Cardiac muscle cell (in vitro differentiated cells and primary cell): Measurements from ENCODE around the gene GK2. TPM values are rescaled to one million over a fixed set of nuclear protein-coding genes. Genes with fewer than 3 reads are reported as not detected.

Source experiments
- DNase-seq, 2 donors: peaks; one replicate each; pipeline versions ENCODE4 v3.0.0 to v3.0.0-alpha.2; 2010 to 2017; ENCODE audit warnings: low read depth in 1 of 2, low spot score in 1 of 2
- H3K27ac ChIP-seq: fragments of 200-600 bp; sonication (generic); 2 replicates; pipeline ENCODE4 v1.5.1; 2016
- H3K27me3 ChIP-seq: fragments of 200-600 bp; sonication (generic); 2 replicates; pipeline ENCODE4 v1.6.0; 2016; ENCODE audit warnings: control low read depth
- H3K36me3 ChIP-seq: fragments of 200-600 bp; sonication (generic); 2 replicates; pipeline ENCODE4 v1.5.1; 2016; ENCODE audit warnings: control low read depth
- H3K4me1 ChIP-seq: fragments of 200-600 bp; sonication (generic); 2 replicates; pipeline ENCODE4 v1.8.1; 2017; ENCODE audit warnings: low read depth, mild to moderate bottlenecking, mixed run types
- H3K4me3 ChIP-seq: fragments of 200-600 bp; sonication (generic); 2 replicates; pipeline ENCODE4 v1.5.1; 2016; ENCODE audit warnings: mild to moderate bottlenecking
- H3K9me3 ChIP-seq: fragments of 200-600 bp; sonication (generic); 2 replicates; pipeline ENCODE4 v1.5.1; 2017; ENCODE audit warnings: low read depth, mild to moderate bottlenecking, control low read depth
- CTCF ChIP-seq: IDR thresholded peaks from 2 replicates; pipeline ENCODE4 v1.5.1; 2012; ENCODE audit warnings: low read depth, mild to moderate bottlenecking, low read length
- polyA plus RNA-seq: library from polyadenylated mRNA; unstranded; fragments of >200 nt; fragmentation: Nextera tagmentation; extraction: Ambion mirVana; gene quantifications from 2 replicates; pipeline ENCODE4 v1.2.1, GENCODE V29; 2016
- total RNA-seq: library from RNA; depleted of rRNA; stranded (reverse); fragments of >200 nt; gene quantifications from 2 replicates; pipeline ENCODE4 v1.2.3, GENCODE V29; 2016

The GK2 gene
- total and polyA plus RNA-seq, 2 experiments from 2014 or later, result not detected

- H3K4me3 ChIP-seq, result no peak overlapping the region
- no peaks in the 10 kb centered on the region for H3K27me3 ChIP-seq
- peaks cover 7% of the 10 kb centered on the region for H3K4me1 ChIP-seq
- TF ChIP-seq CTCF, result no peak
- H3K9me3 ChIP-seq, result no peaks in the 10 kb centered on the region
- peak in 1 of 2 donors; percentile 32 for DNase-seq
- no peak overlapping the region for H3K27ac ChIP-seq
- H3K36me3 ChIP-seq, result no peaks in the 10 kb centered on the region
Measured at GRCh38 chr4:79442422-79442821, 34.4 kb upstream of the GK2 start.

GRCh38 chr4:79439489-79439888, 31.5 kb upstream of the GK2 start:
- H3K9me3 ChIP-seq, result no peaks in the 10 kb centered on the region
- DNase-seq, result no peak
- no peaks in the 10 kb centered on the region for H3K4me1 ChIP-seq
- H3K27ac ChIP-seq, result no peak overlapping the region
- H3K4me3 ChIP-seq, result no peak overlapping the region
- no peaks in the 10 kb centered on the region for H3K27me3 ChIP-seq
- no peak for TF ChIP-seq CTCF
- no peaks in the 10 kb centered on the region for H3K36me3 ChIP-seq

GRCh38 chr4:79431839-79432238, 23.8 kb upstream of the GK2 start:
- no peak overlapping the region for H3K4me3 ChIP-seq
- no peak for TF ChIP-seq CTCF
- DNase-seq, result no peak
- H3K27me3 ChIP-seq, result no peaks in the 10 kb centered on the region
- H3K27ac ChIP-seq, result no peak overlapping the region
- no peaks in the 10 kb centered on the region for H3K36me3 ChIP-seq
- H3K4me1 ChIP-seq, result no peaks in the 10 kb centered on the region
- H3K9me3 ChIP-seq, result no peaks in the 10 kb centered on the region

GRCh38 chr4:79429113-79429903, 21.3 kb upstream of the GK2 start:
- no peak for TF ChIP-seq CTCF
- DNase-seq, result no peak
- H3K27me3 ChIP-seq, result no peaks in the 10 kb centered on the region
- no peaks in the 10 kb centered on the region for H3K4me1 ChIP-seq
- no peak overlapping the region for H3K27ac ChIP-seq
- H3K4me3 ChIP-seq, result no peak overlapping the region
- H3K9me3 ChIP-seq, result no peaks in the 10 kb centered on the region
- H3K36me3 ChIP-seq, result no peaks in the 10 kb centered on the region

GRCh38 chr4:79426989-79427388, 19.0 kb upstream of the GK2 start:
- H3K36me3 ChIP-seq, result no peaks in the 10 kb centered on the region
- no peaks in the 10 kb centered on the region for H3K9me3 ChIP-seq
- H3K4me3 ChIP-seq, result no peak overlapping the region
- H3K27me3 ChIP-seq, result no peaks in the 10 kb centered on the region
- DNase-seq, result no peak
- H3K27ac ChIP-seq, result no peak overlapping the region
- H3K4me1 ChIP-seq, result no peaks in the 10 kb centered on the region
- TF ChIP-seq CTCF, result no peak
